Measurements from ENCODE around the gene ARMC5. TPM values are rescaled to one million over a fixed set of nuclear protein-coding genes. Genes with fewer than 3 reads are reported as not detected.

Gene ARMC5
- total RNA-seq, 1 experiment from 2014 or later = 11.3 TPM

DNA sequence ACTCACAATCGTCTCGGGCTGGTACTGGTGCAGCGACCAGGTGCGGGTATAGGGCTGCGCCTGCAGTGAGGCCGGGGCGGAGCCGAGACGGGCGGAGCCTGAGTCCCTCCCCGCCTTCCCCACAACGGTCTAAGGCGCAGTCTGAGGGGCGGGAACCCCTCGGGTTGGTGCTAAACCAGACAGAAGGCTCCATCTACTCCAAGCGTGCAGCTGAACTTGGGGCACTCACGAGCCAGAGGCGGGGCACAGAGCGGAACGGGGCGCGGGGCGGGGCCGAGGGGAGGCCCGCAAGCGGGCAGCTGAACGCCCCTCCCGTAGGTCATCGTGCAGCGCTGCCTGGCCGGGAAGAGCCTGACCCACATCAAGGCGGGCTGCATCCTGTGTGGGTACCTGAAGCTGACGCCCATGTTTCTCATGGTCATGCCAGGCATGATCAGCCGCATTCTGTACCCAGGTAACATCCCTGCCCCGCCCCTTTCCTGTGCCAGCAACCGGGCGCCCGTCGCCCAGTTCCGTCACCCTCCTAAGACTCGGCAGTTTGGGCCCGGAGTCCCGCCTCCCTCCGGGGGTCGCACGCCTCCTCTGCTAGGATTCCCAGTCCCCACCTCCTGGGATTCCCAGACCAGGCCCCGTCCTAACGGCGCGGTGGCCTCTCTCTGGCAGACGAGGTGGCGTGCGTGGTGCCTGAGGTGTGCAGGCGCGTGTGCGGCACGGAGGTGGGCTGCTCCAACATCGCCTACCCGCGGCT, 28.6 kb downstream of the ARMC5 start (continued):
- TF ChIP-seq, protein P1, sequence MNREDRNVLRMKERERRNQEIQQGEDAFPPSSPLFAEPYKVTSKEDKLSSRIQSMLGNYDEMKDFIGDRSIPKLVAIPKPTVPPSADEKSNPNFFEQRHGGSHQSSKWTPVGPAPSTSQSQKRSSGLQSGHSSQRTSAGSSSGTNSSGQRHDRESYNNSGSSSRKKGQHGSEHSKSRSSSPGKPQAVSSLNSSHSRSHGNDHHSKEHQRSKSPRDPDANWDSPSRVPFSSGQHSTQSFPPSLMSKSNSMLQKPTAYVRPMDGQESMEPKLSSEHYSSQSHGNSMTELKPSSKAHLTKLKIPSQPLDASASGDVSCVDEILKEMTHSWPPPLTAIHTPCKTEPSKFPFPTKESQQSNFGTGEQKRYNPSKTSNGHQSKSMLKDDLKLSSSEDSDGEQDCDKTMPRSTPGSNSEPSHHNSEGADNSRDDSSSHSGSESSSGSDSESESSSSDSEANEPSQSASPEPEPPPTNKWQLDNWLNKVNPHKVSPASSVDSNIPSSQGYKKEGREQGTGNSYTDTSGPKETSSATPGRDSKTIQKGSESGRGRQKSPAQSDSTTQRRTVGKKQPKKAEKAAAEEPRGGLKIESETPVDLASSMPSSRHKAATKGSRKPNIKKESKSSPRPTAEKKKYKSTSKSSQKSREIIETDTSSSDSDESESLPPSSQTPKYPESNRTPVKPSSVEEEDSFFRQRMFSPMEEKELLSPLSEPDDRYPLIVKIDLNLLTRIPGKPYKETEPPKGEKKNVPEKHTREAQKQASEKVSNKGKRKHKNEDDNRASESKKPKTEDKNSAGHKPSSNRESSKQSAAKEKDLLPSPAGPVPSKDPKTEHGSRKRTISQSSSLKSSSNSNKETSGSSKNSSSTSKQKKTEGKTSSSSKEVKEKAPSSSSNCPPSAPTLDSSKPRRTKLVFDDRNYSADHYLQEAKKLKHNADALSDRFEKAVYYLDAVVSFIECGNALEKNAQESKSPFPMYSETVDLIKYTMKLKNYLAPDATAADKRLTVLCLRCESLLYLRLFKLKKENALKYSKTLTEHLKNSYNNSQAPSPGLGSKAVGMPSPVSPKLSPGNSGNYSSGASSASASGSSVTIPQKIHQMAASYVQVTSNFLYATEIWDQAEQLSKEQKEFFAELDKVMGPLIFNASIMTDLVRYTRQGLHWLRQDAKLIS (CRISPR knock-in tag; IDR thresholded peaks at IDR 0.05; ENCODE audit: borderline replicate concordance) = no peak
- TF ChIP-seq, protein P2, sequence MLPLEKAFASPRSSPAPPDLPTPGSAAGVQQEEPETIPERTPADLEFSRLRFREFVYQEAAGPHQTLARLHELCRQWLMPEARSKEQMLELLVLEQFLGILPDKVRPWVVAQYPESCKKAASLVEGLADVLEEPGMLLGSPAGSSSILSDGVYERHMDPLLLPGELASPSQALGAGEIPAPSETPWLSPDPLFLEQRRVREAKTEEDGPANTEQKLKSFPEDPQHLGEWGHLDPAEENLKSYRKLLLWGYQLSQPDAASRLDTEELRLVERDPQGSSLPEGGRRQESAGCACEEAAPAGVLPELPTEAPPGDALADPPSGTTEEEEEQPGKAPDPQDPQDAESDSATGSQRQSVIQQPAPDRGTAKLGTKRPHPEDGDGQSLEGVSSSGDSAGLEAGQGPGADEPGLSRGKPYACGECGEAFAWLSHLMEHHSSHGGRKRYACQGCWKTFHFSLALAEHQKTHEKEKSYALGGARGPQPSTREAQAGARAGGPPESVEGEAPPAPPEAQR (CRISPR knock-in tag; IDR thresholded peaks at IDR 0.05) = no peak
- TF ChIP-seq, protein P3, sequence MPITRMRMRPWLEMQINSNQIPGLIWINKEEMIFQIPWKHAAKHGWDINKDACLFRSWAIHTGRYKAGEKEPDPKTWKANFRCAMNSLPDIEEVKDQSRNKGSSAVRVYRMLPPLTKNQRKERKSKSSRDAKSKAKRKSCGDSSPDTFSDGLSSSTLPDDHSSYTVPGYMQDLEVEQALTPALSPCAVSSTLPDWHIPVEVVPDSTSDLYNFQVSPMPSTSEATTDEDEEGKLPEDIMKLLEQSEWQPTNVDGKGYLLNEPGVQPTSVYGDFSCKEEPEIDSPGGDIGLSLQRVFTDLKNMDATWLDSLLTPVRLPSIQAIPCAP (CRISPR knock-in tag; IDR thresholded peaks at IDR 0.05) = no peak
- TF ChIP-seq EMX1 (CRISPR knock-in tag; IDR thresholded peaks at IDR 0.05) = no peak
- no peak for TF ChIP-seq ZNF317 (CRISPR knock-in tag; IDR thresholded peaks at IDR 0.05; ENCODE audit: borderline replicate concordance, low read depth)
- no peak for TF ChIP-seq CREM (CRISPR knock-in tag; IDR thresholded peaks at IDR 0.05)
- TF ChIP-seq, protein P4, sequence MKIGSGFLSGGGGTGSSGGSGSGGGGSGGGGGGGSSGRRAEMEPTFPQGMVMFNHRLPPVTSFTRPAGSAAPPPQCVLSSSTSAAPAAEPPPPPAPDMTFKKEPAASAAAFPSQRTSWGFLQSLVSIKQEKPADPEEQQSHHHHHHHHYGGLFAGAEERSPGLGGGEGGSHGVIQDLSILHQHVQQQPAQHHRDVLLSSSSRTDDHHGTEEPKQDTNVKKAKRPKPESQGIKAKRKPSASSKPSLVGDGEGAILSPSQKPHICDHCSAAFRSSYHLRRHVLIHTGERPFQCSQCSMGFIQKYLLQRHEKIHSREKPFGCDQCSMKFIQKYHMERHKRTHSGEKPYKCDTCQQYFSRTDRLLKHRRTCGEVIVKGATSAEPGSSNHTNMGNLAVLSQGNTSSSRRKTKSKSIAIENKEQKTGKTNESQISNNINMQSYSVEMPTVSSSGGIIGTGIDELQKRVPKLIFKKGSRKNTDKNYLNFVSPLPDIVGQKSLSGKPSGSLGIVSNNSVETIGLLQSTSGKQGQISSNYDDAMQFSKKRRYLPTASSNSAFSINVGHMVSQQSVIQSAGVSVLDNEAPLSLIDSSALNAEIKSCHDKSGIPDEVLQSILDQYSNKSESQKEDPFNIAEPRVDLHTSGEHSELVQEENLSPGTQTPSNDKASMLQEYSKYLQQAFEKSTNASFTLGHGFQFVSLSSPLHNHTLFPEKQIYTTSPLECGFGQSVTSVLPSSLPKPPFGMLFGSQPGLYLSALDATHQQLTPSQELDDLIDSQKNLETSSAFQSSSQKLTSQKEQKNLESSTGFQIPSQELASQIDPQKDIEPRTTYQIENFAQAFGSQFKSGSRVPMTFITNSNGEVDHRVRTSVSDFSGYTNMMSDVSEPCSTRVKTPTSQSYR (CRISPR knock-in tag; IDR thresholded peaks at IDR 0.05) = 0 out of 2 replicates have a peak, but pooled peaks have one; percentile 21
- TF ChIP-seq JAZF1 (CRISPR knock-in tag; IDR thresholded peaks at IDR 0.05) = no peak
- TF ChIP-seq, protein P5, sequence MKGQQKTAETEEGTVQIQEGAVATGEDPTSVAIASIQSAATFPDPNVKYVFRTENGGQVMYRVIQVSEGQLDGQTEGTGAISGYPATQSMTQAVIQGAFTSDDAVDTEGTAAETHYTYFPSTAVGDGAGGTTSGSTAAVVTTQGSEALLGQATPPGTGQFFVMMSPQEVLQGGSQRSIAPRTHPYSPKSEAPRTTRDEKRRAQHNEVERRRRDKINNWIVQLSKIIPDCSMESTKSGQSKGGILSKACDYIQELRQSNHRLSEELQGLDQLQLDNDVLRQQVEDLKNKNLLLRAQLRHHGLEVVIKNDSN (CRISPR knock-in tag; IDR thresholded peaks at IDR 0.05) = peak; percentile 50; the same call in 1 of the 2 replicates
- peak; percentile 66; the same call in 1 of the 2 replicates for TF ChIP-seq NR1H2 (CRISPR knock-in tag; IDR thresholded peaks at IDR 0.05)
- TF ChIP-seq ZBTB21 (CRISPR knock-in tag; IDR thresholded peaks at IDR 0.05; ENCODE audit: borderline replicate concordance) = no peak
- TF ChIP-seq MYBL2 (CRISPR knock-in tag; IDR thresholded peaks at IDR 0.05) = no peak
- TF ChIP-seq CREB1 (CRISPR knock-in tag; IDR thresholded peaks at IDR 0.05) = no peak
- no peak for TF ChIP-seq JUN (CRISPR knock-in tag; IDR thresholded peaks at IDR 0.05)
- TF ChIP-seq ETV6 (CRISPR knock-in tag; IDR thresholded peaks at IDR 0.05) = no peak
- TF ChIP-seq CBFB (CRISPR knock-in tag; IDR thresholded peaks at IDR 0.05; ENCODE audit: low read depth) = no peak
- TF ChIP-seq FOXP1 (CRISPR knock-in tag; IDR thresholded peaks at IDR 0.05; ENCODE audit: borderline replicate concordance) = peak; percentile 67; the same call in 1 of the 2 replicates
- TF ChIP-seq NR3C1 (CRISPR knock-in tag; conservative IDR thresholded peaks at IDR 0.05; ENCODE audit: low read depth) = no peak
- TF ChIP-seq GABPB1 (CRISPR knock-in tag; IDR thresholded peaks at IDR 0.05) = no peak
- no peak for TF ChIP-seq MXD4 (CRISPR knock-in tag; IDR thresholded peaks at IDR 0.05; ENCODE audit: borderline replicate concordance)
- TF ChIP-seq TEAD1 (CRISPR knock-in tag; IDR thresholded peaks at IDR 0.05) = no peak
- TF ChIP-seq ZNF423 (CRISPR knock-in tag; IDR thresholded peaks at IDR 0.05) = no peak
- TF ChIP-seq, protein P6, sequence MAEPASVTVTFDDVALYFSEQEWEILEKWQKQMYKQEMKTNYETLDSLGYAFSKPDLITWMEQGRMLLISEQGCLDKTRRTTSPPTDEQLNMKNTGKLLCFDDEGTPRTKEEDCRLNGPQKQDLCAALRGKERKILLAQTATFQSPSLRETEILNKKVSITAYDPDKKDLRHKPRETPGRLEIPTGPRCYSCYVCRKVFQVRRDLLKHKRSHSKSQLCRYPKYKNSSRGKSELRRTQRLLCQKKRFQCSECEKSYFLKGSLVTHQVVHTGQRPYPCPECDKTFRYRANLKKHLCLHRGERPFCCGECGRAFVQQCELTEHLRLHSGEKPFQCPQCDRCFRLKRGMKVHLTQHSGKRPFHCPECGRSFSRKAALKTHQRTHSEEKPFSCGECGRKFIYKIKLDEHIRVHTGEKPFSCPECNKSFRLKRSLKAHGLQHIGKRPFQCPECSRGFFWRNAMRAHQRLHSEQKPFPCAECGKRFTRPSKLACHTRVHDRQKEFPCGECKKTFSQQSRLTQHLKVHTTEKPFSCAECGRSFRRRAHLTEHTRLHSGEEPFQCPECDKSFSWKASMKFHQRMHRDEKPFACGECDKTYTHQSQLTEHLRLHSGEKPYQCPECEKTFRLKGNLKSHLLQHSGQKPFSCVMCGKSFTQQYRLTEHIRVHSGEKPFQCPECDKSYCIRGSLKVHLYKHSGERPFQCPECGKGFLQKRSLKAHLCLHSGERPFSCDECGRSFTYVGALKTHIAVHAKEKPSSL (CRISPR knock-in tag; conservative IDR thresholded peaks at IDR 0.05) = no peak
- no peak for TF ChIP-seq RELA (CRISPR knock-in tag; IDR thresholded peaks at IDR 0.05; ENCODE audit: borderline replicate concordance)
- no peak for TF ChIP-seq ELF4 (CRISPR knock-in tag; IDR thresholded peaks at IDR 0.05; ENCODE audit: low read depth)
- TF ChIP-seq GTF2I (CRISPR knock-in tag; conservative IDR thresholded peaks at IDR 0.05) = no peak
- TF ChIP-seq, protein P7, sequence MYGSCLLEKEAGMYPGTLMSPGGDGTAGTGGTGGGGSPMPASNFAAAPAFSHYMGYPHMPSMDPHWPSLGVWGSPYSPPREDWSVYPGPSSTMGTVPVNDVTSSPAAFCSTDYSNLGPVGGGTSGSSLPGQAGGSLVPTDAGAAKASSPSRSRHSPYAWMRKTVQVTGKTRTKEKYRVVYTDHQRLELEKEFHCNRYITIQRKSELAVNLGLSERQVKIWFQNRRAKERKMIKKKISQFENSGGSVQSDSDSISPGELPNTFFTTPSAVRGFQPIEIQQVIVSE (CRISPR knock-in tag; IDR thresholded peaks at IDR 0.05; ENCODE audit: borderline replicate concordance) = no peak
